Measurements from ENCODE around the gene SFSWAP. TPM values are rescaled to one million over a fixed set of nuclear protein-coding genes. Genes with fewer than 3 reads are reported as not detected.
"Not testable (repeated sequence)": the region's sequence is repeated elsewhere in the genome, so short reads cannot be mapped to it uniquely, and the experiment has no call there.

Gene SFSWAP
- total RNA-seq, 1 donor from 2014 or later, result 21.9 TPM

DNA sequence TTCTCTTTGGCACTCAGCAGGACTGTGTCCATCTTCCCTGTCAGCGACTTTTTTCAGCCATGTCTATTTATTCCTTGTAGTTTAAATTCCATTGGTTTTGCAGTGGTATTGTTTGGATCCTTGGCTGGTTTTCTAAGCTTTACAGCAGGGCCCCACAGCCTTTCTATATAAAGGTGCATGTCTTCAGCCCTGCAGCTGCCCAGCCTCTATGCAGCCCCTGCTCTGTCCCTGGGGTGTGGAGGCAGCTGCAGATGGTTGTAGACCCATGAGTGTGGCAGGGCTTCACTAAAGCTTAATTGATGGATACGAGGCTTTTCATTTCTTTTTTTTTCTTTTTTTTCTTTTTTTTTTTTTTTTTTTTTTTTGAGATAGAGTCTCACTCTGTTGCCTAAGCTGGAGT, 29.7 kb downstream of the SFSWAP start:
- peaks cover 9% of the 10 kb centered on the region for H3K4me1 ChIP-seq
- DNase-seq, result no peak

DNA sequence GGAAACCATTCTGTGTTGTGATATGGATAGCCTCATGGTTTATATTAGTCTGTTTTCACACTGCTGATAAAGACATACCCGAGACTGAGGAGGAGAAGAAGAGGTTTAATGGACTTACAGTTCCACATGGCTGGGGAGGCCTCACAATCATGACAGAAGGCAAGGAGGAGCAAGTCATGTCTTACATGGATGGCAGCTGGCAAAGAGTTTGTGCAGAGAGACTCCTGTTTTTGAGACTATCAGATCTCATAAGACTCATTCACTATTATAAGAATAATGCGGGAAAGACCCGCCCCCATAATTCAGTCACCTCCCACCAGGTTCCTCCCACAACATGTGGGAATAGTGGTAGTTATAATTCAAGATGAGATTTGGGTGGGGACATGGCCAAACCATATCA, 31.9 kb downstream of the SFSWAP start:
- H3K4me3 ChIP-seq; intact Hi-C loops (cut with micrococcal nuclease): not testable (repeated sequence)
- peaks cover 79% of the 10 kb centered on the region for H3K36me3 ChIP-seq

More for the DNA sequence above, 29.7 kb downstream of the SFSWAP start:
- H3K27ac ChIP-seq (replicated peaks), result no peak overlapping the region
- H3K27me3 ChIP-seq (ENCODE audit: low read depth), result no peaks in the 10 kb centered on the region
- H3K36me3 ChIP-seq, result peaks cover 73% of the 10 kb centered on the region
- peaks cover 6% of the 10 kb centered on the region for H3K9me3 ChIP-seq (replicated peaks)
- no peak overlapping the region for H3K4me3 ChIP-seq
- intact Hi-C loops (cut with micrococcal nuclease), result no loop called here
- TF ChIP-seq, protein P1, sequence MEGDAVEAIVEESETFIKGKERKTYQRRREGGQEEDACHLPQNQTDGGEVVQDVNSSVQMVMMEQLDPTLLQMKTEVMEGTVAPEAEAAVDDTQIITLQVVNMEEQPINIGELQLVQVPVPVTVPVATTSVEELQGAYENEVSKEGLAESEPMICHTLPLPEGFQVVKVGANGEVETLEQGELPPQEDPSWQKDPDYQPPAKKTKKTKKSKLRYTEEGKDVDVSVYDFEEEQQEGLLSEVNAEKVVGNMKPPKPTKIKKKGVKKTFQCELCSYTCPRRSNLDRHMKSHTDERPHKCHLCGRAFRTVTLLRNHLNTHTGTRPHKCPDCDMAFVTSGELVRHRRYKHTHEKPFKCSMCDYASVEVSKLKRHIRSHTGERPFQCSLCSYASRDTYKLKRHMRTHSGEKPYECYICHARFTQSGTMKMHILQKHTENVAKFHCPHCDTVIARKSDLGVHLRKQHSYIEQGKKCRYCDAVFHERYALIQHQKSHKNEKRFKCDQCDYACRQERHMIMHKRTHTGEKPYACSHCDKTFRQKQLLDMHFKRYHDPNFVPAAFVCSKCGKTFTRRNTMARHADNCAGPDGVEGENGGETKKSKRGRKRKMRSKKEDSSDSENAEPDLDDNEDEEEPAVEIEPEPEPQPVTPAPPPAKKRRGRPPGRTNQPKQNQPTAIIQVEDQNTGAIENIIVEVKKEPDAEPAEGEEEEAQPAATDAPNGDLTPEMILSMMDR (IDR thresholded peaks at IDR 0.05; ENCODE audit: borderline replicate concordance), result no peak

DNA sequence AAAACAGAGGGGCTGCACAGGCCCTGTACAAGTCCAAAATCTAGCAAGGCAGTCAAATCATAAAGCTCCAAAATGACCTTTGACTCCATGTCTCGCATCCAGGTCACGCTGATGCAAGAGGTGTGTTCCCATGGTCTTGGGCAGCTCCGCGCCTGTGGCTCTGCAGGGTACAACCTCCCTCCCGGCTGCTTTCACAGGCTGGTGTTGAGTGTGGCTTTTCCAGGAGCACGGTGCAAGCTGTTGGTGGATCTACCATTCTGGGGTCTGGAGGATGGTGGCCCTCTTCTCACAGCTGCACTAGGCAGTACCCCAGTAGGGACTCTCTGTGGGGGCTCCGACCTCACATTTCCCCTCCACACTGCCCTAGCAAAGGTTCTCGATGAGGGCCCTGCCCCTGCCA, 32.5 kb downstream of the SFSWAP start:
- H3K27ac ChIP-seq (replicated peaks); H3K27me3 ChIP-seq (ENCODE audit: low read depth); H3K4me1 ChIP-seq; H3K9me3 ChIP-seq (replicated peaks); DNase-seq; H3K4me3 ChIP-seq; intact Hi-C loops (cut with micrococcal nuclease): not testable (repeated sequence)
- H3K36me3 ChIP-seq, result peaks cover 86% of the 10 kb centered on the region

More for the DNA sequence above, 31.9 kb downstream of the SFSWAP start:
- H3K27ac ChIP-seq (replicated peaks); H3K9me3 ChIP-seq (replicated peaks); H3K4me1 ChIP-seq; DNase-seq; H3K27me3 ChIP-seq (ENCODE audit: low read depth): not testable (repeated sequence)

DNA sequence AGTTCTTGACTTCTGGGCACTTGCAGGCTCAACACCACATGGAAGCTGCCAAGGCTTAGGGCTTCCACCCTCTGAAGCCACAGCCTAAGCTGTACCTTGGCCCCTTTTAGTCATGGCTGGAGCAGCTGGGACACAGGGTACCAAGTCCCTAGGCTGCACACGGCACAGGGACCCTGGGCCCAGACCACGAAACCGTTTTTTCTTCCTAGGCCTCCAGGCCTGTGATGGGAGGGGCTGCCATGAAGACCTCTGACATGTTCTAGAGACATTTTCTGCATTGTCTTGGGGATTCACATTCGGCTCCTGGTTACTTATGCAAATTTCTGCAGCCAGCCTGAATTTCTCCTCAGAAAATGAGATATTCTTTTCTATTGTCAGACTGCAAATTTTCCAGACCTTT, 33.0 kb downstream of the SFSWAP start:
- DNase-seq; H3K27ac ChIP-seq (replicated peaks); intact Hi-C loops (cut with micrococcal nuclease); H3K4me3 ChIP-seq; H3K4me1 ChIP-seq; H3K27me3 ChIP-seq (ENCODE audit: low read depth); H3K9me3 ChIP-seq (replicated peaks): not testable (repeated sequence)
- peaks cover 87% of the 10 kb centered on the region for H3K36me3 ChIP-seq

DNA sequence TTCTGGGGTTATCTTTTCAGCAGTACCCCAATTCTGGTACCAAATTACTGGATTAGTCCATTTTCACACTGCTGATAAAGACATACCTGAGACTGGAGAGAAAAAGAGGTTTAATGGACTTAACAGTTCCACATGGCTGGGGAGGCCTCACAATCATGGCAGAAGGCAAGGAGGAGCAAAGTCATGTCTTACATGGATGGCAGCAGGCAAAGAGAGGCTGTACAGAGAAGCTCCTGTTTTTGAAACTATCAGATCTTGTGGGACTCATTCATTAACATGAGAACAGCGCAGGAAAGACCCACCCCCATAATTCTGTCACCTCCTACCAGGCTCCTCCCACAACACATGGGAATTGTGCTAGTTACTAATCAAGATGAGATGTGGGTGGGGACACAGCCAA, 33.8 kb downstream of the SFSWAP start:
- DNase-seq, result not testable (repeated sequence)

DNA sequence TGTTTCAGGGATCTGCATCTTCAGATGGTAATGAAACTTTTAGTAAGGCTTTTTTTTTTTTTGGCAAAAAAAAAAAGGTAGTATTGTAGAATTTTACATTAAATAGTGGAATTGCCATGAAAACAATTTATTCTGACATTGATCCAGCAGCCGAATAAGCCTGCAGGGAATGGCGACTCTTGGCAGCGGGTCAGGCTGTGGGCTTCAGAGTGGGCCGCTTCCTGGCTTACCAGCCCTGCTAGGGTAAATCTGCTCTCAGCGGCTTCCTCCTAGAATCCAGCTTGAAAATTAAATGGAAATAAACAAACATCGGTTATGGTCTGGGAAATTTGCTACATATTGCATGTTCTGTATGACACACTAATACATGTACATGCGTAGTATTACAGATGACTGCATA, 34.8 kb downstream of the SFSWAP start:
- Histone ChIP-seq H3K36me3 (peaks cover 75% of the 10 kb centered on the region), H3K27ac (replicated peaks) (no peak overlapping the region), H3K4me3 (no peak overlapping the region), H3K4me1 (no peaks in the 10 kb centered on the region), H3K27me3 (ENCODE audit: low read depth) (no peaks in the 10 kb centered on the region), H3K9me3 (replicated peaks) (peaks cover 6% of the 10 kb centered on the region)
- no peak for DNase-seq
- TF ChIP-seq, protein P1 (IDR thresholded peaks at IDR 0.05; ENCODE audit: borderline replicate concordance), result no peak
- intact Hi-C loops (cut with micrococcal nuclease), result no loop called here

More for the DNA sequence above, 33.8 kb downstream of the SFSWAP start:
- H3K27ac ChIP-seq (replicated peaks); H3K4me3 ChIP-seq; H3K9me3 ChIP-seq (replicated peaks); intact Hi-C loops (cut with micrococcal nuclease); H3K27me3 ChIP-seq (ENCODE audit: low read depth); H3K4me1 ChIP-seq: not testable (repeated sequence)
- peaks cover 82% of the 10 kb centered on the region for H3K36me3 ChIP-seq

DNA sequence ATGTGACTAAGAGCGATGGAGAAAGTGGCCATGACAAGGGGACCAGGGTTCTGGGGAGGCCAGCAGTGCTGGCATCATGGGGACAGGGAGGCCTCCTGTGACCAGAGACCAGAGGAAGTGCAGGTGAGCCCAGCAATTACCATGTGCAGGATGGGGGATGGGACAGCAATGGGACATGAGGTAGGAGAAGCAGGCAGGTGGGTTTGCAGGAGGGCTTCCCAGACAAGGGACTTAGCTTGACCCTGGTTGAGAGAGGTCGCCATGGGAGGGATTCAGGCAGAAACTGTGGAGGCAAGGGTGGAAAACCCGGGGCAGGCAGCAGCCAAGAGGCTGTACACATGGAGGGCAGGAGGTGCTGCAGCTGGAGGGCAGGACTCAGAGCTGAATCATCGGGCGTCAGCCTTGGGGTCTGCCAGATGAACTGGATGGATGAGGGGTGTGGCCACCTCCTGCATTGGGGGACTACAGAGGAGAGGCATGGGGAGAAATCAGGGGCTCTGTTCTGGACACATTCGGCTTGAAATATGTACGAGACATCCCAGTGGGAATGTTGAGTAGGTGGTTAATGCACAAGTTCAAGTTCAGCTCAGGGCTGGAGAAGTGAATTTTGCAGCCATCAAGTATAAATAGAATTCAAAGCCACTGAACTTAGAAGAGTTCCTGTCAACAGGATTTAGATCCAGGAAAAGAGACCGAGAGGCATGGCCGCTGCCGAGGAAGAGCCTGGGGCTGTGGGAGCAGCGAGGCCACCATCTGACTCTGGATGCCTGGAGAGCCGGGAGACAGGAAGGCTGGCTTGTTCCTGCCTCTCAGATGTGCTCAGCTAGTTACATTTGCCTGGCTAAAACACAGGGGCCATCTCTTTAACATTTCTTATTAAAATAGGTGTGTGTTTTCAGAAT, 36.6 kb downstream of the SFSWAP start:
- intact Hi-C loops (cut with micrococcal nuclease), result no loop called here
- no peaks in the 10 kb centered on the region for H3K27me3 ChIP-seq (ENCODE audit: low read depth)
- no peak overlapping the region for H3K27ac ChIP-seq (replicated peaks)
- TF ChIP-seq, protein P1 (IDR thresholded peaks at IDR 0.05; ENCODE audit: borderline replicate concordance), result no peak
- H3K9me3 ChIP-seq (replicated peaks), result peaks cover 6% of the 10 kb centered on the region
- DNase-seq, result no peak
- H3K36me3 ChIP-seq, result peaks cover 71% of the 10 kb centered on the region
- no peak overlapping the region for H3K4me3 ChIP-seq
- H3K4me1 ChIP-seq, result no peaks in the 10 kb centered on the region
